GM10847 (cell line): ENCODE measurements around the gene RPS16.

Source experiments
- POLR2A ChIP-seq: IDR thresholded peaks from 2 replicates; pipeline ENCODE4 v1.6.1; 2011; ENCODE audit not compliant: insufficient read length; ENCODE audit errors: extremely low read depth

Gene RPS16

DNA sequence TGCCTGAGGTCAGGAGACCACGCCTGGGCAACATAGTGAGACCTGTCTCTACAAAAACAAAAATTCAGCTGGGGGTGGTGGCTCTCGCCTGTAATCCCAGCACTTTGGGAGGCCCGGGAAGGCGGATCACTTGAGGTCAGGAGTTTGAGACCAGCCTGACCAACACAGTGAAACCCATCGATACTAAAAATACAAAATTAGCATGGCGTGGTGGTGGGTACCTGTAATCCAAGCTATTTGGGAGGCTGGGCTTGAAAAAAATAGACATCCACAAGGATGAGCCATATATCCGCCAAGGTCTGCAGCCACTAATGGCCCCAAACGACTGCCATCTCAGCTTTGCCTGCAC is 3.1 kb downstream of the RPS16 start:
- no peak for TF ChIP-seq POLR2A

DNA sequence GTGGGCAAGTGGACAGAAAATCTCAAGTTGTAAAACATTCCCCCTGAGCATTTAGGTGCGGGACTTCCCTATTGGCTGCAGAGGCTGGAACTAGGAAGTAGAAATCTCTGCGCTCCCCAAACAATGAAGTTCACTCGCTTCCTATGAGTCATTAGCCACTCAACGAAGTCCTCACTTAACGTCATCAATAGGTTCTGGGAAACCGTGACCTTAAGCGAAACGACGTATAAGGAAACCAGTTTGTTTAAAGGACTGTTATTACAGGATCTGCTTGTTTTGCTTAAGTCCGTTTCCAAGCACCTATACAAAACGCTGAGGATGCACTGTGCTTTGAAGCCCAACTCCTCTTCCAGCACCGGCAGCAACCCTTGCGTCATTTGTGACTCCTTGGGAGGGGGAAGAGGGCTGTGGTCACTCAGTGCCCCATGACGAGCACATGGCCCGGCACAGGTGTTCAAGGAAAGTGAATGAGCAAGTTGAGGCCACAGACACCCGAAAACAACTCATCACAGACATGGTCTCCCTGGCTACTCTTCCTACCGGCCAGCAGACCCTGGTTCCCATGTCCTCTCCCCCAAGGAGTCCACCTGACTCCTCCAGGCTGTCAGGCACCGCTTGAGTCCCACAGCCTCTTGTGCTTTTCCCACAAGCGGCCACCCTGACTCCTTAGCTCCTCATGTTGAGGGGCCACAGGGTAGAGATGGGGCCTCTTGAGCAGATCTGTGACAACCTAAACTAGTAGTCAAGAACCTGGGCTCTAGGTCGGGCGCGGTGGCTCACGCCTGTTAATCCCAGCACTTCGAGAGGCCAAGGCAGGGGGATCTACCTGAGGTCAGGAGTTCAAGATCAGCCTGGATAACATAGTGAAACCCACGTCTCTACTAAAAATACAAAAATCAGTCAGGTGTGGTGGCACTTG is 4.8 kb downstream of the RPS16 start:
- TF ChIP-seq POLR2A = no peak

DNA sequence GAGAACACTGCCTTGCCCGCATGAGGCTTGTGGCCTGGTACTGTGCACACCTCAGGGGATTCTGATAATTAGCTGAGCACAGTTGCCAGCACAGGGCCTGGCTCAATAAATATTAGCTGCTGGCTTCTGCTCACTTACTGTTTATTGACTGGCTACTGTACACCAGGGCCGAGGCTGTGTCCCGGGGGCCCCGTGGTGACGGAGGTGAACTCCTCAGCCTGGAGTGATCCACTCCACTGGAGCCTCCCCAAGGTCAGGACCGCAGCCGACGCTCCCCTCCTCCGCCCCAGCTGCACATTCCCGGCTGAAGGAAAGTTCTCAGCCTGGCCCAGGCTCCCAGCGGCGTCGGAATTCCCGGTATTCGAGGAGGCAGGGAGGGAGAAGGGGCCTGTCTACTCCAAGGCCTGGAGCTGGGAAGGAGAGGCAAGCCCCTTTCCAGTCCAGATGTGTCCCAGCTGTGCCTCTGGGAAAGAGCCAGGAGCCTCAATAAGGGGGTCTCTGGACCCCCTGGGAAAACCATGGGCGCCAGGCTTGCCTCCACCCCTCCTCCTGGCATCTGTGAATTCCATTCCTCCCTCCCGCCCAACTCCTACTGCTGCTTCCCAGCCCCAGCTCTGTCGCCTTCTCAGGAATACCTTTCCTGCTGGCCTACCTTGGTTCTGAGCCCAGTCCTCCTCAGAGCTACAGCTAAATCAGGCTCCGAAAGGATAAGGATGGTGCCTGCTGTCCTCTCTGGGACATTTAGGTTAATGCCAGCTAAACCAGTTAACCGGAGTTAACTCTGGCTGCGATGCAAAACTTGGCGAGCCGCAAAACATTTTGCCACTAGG is 7.3 kb downstream of the RPS16 start:
- no peak for TF ChIP-seq POLR2A

DNA sequence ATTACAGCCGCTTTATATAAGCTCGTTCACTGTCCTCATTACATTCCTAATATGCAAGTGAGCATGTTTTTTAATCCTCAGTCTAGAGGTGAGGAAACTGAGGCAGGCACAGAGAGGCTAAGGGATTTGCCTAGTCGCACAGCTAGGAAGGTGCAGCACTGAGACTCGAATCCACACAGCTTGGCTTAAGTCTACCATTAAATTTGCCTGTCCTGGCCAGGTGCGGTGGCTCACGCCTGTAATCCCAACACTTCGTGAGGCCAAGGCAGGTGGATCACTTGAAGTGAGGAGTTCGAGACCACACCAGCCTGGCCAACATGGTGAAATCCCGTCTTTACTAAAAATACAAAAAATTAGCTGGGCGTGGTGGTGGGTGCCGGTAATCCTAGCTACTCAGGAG is 8.0 kb downstream of the RPS16 start:
- TF ChIP-seq POLR2A = no peak

DNA sequence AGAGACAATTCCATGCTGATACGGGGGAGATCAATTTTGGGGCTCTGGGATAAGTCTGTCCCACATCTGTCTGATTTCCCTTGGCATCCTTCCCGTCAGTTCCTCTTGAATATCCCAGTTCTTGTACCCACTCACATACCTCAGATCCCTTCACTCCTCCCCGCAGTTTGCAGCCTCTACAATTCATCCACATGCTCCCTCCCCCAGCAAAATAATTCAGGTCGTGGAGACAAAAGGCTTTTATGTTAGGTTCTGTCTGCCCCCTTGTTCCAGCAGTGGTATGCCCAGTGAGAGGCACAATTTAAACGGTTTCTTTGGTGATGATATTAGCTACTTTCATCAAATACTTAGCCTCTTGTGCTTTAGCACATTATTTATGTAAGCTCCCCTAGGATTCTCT is 9.6 kb downstream of the RPS16 start:
- TF ChIP-seq POLR2A = no peak

DNA sequence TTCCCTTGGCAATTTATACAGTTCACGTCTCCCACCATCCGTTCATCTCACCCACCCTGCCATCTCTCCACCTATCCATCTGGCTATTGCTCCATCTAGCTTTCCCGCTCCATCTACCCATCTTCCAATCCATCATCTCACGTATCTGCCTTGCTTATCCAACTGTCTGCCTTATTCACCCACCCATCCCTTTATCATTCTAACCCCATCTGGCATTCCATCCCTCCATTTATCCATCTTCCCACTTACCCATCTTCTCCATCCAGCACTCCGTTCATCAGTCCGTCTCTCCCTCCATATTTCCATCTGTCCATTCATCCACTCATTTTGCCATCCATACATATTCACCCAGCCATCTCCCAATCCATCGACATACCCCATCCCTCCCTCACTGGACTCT is 10.0 kb downstream of the RPS16 start:
- no peak for TF ChIP-seq POLR2A

DNA sequence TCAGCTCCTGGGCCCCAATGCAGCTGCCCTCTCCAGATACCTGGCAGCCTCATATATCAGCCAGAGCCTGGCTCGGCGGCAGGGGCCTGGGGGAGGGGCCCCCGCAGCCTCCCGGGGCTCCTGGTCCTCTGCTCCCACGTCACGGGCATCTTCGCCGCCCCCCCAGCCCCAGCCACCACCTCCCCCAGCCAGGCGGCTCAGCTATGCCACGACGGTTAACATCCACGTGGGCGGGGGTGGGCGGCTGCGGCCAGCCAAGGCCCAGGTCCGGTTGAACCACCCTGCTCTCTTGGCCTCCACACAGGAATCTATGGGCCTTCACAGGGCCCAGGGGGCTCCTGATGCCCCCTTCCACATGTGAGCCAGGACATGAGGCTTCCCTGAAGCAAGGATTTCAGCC is 10.8 kb downstream of the RPS16 start:
- no peak for TF ChIP-seq POLR2A

DNA sequence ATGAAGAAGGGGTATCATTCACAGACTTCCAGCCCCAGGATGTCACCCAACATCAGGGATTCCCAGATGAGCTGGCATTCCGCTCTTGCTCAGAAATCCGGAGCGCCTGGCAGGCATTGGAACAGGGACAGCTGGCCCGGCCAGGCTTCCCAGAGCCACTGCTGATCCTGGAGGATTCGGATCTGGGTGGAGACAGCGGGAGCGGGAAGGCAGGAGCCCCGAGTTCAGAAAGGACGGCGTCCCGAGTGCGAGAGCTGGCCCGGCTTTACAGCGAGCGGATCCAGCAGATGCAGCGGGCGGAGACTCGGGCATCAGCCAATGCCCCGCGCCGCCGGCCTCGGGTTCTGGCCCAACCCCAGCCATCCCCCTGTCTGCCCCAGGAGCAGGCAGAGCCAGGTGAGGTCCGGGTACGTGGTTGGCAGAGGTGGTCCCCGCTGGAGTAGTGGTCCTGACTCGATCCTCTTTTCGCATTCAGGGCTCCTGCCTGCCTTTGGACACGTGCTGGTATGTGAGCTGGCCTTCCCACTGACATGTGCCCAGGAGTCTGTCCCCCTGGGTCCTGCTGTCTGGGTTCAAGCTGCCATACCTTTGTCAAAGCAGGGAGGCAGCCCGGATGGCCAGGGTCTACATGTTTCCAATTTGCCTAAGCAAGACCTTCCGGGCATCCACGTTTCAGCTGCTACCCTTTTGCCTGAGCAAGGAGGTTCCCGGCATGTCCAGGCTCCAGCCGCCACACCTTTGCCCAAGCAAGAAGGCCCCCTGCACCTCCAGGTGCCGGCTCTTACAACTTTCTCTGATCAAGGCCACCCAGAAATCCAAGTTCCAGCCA is 12.3 kb downstream of the RPS16 start:
- no peak for TF ChIP-seq POLR2A

DNA sequence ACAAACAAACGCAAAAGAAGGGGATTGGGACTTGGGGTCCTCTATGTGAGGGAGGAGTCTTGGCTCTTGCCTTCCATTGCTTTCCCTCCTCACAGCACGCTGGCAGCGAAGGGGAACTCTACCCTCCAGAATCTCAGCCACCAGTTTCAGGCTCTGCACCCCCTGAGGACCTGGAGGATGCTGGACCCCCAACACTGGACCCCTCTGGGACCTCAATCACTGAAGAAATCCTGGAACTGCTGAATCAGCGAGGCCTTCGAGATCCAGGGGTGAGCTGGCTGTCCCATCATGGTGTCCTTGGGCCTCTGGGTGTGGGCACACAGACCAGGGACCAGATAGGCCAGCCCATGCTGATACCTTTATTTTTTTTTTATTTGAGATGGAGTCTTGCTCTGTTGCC is 13.7 kb downstream of the RPS16 start:
- TF ChIP-seq POLR2A = no peak

DNA sequence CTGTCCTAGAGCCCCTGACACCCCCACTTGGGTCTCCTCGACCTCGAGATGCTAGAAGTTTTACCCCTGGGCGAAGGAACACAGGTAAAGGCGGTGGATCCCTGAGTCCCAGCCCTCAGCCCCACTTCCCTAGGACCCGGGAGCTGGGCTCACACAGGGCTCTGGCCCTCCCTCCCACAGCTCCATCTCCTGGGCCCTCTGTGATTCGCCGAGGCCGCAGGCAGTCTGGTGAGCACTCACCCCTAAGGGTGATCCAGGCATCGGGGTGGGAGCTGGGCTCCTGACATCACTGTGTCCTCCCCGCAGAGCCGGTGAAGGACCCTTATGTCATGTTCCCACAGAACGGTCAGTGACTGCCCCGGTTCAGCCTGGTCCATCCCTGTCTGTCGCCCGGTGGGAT is 15.0 kb downstream of the RPS16 start:
- no peak for TF ChIP-seq POLR2A

DNA sequence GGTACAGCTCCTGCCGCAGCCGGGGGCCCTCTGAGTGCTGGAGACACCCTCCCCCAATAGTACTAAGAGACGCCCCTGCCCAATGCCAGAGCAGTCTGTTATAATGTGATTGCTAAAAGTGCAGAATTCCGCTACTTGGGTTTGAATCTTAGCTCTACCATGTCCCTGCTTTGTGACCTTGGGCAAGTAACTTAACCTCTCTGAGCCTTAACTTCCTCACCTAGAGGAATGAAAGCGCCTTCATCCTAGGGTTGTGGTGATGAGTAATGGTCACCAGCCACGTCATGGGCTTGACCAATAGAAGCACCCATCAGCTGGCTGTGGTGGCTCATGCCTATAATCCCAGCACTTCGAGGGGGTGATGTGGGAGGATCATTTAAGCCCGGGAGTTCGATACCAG is 16.7 kb downstream of the RPS16 start:
- TF ChIP-seq POLR2A = no peak

DNA sequence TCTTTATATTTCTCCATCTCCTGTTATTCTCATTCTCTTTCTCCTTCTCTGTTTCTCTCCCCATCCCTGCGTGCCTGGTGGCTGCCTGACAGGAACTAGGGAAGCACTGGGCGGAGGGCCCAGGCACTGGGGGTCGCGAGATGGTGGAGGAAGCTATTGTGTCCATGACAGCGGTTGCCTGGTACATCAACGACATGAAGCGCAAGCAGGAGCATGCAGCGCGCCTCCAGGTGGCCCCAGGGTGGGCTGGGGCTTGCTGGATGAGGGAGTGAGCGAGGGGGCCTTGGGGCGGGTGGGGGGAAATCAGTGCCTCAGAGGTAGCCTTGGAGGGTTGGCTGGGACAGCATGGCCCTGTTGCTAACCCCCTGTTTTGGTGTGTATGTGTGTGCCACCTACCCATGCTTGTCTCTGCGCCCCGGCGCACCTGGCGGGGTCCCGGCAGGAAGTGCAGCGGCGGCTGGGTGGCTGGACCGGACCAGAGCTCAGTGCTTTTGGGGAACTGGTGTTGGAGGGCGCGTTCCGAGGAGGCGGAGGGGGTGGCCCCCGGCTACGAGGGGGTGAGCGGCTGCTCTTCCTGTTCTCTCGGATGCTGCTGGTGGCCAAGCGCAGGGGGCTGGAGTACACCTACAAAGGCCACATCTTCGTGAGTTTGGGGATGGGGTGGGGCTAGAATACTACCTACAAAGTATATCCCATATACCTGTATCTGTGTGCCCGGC is 18.1 kb downstream of the RPS16 start:
- no peak for TF ChIP-seq POLR2A

DNA sequence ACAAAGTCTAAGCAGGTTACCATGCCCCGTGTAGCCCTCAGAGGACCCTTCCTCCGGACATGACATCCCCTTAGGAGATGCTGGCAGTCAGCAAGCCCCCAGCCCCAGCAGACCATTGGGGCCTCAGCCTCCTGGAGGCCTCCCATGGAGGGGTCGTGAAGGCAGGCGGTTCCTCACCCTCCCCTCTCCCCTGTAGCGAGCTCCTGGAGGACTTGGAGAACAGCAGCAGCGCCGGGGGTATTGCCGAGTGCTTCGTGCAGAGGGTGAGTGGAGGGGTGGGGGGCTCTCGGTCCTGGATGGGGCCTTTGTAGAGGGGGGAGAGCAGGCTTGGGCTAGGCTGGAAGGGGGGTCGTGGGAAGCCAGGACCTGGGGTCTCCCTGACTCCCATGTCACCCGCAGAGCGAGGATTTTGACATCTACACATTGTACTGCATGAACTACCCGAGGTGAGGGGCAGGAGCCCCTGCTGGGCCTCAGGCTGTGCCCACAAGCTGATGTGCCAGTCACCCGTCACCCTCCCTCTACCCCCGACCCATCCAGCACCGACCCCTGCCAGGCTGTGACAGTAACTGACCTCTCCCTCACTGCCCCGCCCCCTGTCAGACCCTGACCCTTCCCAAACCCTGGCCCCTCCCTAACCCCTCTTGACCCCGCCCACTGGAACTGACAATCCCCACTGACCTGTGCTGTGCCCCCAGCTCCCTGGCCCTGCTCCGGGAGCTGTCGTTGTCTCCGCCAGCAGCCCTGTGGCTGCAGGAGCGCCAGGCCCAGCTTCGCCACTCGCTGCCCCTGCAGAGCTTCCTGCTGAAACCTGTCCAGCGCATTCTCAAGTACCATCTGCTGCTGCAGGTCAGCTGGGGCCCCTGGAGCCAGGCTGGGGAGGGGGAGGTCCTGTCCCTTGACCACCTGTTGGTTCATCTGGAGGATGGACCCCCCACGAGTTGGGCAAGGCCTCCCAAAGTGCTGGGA is 19.3 kb downstream of the RPS16 start:
- no peak for TF ChIP-seq POLR2A
